GM15510 (cell line): ENCODE results near the gene MRGPRF.

Experiments
- POLR2A ChIP-seq: IDR thresholded peaks from 3 replicates; pipeline ENCODE4 v1.6.1; 2011; ENCODE audit warnings: borderline replicate concordance; ENCODE audit not compliant: insufficient read length; ENCODE audit errors: extremely low read depth

The MRGPRF gene

DNA sequence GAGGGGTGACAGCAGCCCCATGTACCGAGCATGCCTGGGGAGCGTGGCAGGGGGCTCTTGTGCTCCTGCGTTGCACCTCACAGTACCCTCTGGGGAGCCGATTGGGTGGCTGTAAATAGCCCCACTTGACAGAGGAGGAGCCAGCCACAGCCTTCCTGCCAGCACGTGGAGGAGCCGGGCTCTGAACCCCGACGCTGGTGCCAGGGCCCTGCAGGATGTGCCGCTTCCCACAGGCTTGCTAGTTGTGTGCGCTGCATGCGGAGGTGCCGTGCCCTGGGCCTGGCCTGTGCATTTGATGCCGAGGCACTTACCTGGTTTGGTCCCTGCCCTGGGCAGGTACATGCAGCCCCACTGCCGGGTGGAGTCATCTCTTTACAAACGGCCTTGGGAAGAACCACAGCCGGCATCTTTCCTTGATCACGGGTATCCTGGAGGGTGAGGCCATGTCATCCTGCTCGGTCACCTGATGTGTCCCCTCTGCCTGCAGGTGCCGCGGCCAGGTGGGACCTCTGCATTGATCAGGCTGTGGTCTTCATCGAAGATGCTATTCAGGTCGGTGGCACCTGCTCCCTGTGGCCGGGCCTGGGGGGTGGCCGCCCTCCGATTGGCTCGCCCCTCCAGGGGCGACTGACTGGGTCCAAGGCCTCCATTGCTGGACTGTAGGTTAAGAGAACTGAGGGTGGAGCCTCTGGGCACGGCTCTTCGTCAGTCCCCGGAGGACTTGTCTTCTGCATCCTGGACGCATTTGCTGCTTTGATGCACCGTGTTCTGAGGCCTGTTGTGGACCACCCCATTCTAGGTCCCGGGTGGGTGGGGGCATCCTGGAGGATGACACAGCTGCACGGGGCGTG, 40.7 kb upstream of the MRGPRF start:
- TF ChIP-seq POLR2A, result no peak

DNA sequence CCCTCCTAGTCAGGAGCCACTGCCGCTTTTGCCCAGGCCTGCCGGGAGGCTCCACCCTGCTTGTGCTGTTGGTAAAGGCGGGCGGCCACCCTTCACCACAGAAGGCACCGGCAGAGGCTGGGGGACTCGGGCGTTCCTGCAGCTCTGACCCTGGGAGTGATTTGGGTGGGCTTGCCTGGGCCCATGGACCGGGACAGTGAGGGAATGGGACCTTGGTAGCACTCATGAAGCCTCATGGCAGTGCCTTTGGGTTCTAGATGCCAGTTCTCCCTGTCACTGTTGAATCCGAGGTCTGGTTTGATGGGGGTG, 40.1 kb upstream of the MRGPRF start:
- no peak for TF ChIP-seq POLR2A

DNA sequence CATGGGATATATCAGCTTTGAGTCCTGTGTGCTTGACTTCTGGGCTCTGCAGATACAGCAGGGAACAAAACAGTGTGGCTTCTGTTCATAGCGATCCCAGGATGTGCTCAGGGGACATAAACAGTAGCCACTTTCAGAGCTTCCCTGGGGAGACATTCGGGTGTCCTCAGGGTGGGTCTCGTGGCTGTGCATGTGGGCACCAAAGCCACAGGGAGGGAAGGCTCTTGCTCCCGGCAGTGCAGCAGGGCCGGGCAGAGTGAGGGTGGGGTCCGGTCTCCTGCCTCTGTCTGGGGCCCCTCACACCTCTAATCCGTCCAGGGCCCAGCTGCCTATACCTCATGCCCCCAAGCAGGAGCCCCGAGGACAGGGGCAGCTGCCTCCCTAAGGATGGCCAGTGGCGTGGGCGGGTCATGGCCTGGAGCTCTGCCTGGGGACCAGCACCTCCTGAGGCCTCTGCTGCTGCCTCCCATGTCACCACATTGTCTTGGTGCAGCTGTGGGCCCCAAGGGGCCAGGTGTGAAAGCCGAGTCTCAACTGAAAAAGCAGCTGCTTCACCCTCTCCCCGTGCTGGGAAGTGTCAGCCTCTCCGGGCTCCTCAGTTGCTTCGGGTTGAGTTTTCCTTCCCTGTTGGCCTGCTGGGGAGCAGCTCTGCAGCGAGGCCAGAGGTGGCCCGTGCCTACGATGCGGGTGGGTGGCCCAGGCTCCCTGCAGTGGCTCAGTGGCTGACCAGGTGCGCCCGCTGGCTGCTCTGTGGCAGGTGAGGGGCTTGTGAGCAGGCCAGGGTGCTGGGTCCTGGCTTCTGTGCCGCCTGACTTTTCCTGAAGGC, 39.5 kb upstream of the MRGPRF start:
- TF ChIP-seq POLR2A, result no peak

DNA sequence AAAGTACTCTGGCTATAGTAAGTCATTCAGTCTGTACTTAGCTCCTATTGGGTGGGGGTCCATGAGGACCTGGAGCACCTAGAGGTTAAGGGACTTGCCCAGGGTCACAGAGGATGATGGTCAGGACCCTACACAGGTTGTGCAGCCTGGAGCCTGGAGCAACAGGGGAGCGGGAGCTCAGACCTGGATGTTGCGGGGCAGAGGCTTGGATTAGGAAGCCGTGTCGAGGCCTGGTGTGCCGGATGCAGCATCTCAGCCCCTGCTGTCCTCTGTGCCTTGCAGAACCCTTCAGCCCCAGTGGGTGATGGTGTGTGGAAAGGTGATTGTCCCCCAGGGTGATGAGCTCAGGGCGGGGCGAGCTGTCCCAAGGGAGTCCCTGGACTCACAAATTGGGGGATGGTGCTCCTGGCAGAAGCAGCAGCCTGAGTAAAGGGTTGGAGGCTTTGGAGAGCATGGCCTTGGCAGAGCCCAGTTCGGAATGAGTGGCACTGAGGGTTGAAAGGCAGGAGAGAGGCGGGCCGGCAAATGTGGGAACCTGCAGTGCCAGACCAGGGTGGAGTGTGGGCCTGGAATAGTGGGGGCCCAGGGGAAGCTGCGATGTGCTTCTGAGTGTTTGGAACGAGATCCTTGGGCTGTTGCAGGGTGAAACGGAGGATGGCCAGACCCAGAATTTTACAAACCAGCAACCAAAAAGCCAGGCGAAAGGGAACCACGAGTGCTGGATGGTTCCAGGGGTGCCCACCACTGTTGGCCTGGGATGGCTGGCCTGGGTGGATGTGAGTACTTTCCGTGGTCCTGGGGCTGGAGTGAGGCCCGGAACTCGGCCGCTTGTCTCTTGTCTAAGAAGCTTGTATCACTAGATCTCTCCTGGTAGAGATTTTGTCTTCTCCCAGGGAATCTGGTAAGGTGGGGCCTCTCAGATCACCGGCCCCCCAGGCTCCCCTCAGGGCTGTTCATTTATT, 38.6 kb upstream of the MRGPRF start:
- TF ChIP-seq POLR2A, result no peak

DNA sequence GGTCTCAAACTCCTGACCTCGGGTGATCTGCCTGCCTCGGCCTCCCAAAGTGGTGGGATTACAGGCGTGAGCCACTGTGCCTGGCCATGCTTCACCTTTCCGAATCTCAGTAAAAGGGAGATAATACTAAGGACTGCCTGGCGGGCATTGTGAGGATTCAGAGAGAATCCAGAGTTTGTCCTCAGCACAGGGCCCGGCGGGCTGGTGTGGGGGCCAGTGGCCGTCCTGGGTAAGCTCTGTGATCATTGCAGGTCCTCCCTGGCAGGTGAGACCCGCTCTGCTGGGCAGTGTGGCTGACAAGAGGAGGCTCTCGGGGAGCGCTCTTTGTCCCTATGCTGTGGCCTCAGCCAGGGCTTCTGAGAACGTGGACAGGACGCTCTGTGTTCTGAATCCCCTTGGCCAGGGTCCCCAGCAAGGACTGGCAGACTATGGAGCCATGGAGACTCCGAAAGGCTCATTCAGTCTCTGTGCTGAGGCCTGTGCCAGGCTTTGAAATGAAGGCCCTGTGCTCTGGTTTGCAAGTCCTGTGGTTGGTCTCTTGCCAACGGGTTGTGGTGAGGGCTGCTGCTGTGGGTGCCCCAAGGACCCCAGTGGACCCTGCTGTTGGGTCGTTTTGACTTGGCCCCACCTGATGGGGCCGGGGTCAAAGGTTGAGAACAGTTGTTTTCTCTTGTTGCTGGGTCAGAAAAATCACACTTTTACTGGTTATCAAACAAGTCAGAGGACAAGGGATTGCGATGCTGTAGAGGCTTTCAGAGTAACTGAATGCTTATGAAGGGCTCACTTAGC, 37.7 kb upstream of the MRGPRF start:
- TF ChIP-seq POLR2A, result no peak

DNA sequence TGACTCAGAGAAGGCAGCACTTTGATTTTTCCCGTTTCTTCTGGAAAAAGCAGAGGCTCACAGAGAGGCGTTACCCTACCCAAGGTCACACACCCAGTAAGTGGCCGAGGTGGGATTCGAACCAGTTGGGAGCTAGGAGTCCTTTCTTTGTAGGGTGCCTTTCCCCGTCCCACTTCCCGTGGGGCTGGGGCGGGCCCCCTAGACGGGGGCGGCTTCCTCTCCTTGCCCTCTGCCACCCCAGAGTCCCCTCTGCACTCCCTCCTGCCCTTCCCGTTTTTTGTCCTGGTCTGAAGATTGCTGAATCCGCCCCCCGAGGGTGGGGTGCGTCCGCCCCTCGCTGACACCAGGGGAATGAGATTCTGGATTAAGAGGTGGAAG, 36.4 kb upstream of the MRGPRF start:
- no peak for TF ChIP-seq POLR2A

DNA sequence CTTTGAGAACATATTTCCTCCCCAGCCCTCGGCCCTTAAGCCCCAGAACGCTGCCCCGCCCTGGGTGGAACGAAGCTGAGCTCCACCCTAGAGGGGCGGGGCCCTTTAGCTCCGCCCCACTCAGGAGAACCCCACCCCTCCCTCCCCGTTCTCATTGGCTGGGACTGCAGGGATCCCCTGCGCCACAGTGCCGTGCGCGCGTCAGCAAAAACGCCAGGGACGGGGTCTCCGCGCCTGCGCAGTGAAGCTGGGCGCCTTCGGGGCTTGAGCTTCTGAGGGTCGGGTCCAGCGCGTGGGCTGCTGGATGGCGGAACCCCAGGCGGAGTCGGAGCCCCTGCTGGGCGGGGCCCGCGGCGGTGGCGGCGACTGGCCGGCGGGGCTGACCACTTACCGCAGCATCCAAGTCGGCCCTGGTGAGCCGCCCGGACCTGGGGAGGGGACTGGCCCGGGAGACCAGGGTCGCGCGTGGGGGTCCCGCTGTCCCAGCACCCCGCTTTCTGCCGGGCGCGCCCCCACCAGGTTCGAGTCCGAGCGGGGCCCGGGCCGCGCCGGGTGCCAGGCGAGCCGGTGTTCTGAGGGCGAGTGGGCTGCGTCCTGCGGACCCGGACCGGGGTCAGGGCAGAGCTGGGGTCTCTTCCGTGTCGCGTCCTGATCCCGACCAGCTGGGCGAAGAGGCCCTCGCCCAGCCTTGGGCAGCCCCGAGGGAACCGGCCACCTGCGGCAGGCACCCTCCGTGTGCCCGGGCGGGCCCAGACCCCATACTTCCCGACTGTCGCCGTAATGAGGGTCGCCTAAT, 35.8 kb upstream of the MRGPRF start, which contains the start of gene TPCN2:
Gene TPCN2, plus strand, starts transcription at position 239 of the 796 bp plus-strand sequence. Its CDS starts 66 bp downstream, at position 305.
- peak; percentile 85 for TF ChIP-seq POLR2A

DNA sequence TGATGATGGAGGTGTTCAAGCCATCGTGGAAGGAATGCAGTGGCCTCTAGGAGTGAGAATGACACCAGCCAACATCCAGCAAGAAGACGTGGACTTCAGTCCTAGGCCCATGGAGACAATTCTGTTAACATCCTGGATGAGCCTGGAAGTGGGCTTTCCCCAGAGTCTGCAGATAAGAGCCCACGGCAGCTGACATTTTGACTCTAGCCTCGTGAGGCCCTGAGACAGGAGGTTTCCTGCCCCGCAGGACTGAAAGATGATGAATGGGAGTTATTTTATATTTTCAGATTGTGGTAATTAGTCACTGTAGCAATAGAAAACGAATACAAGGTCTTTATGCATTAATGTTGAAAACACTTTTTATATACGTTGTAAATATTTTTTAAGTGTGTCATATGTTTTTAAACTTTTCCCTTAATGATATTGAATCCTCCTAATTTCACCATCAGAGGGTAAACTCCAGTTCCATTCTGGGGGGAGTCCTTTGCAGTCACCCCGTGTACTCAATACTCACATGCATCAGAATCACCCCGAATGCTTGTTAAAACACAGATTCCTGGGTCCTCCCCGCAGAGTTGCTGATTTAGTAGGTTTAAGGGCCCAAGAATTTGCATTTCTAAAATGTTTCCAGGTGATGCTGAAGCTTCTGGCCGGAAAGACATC, 35.1 kb upstream of the MRGPRF start:
- TF ChIP-seq POLR2A, result no peak

DNA sequence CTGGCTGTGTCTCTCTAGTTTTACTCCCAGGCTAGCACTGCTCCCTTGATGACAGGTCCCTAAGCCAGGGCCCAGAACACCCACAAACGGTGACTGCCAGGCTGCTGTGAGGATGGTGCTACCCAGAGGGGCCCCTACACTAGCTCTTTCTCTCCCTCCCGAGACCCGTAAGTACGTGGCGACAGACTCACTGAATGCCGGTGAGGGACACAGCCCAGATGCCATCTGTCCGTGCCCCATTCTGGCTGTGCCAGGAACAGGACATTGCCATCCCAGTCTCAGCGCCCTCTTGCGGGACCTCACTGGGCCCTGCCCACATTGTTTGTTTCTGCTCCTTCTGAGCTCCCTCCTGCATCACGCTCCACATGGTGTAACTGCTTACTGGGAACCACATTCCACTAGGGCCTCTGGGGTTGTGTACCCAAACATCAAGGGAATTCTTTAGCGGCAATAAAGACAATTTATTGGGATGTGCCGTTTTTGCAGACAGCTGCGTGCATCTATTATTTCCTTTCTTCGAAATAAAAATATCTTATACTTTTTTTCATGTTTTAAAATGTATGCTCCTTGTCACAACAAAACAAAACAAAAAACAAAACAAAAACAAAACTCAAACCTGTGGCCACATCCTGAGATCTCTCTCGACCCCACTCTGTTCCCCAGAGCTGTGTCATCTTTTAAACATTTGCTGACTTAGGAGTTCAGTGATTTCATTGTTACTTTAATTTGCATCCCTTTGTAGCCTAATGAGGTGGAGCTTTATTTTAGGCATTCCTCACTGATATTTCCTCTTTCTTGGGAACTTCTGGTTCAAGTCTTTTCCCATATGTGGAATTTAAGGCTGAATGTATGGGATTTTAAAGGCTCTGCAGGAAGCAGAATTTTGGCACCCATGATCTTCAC, 31.3 kb upstream of the MRGPRF start:
- no peak for TF ChIP-seq POLR2A

DNA sequence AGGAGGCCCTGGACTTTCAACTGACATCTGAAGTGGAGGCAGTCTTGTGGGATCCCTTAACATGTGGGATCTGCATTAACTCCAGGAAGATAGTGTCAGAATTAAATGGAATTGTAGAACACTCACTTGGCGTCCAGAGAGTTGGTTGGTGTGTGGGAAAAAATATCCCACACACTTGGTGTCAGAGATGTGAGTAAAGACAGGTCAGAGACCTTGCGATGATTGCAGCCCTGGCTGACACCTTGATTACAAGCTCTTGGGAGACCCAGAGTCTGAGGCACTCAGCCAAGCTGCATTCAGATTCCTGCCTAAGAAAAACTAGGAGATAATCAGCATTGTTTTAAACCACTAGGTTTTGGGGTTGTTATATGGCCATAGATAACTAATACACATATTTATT, 28.5 kb upstream of the MRGPRF start:
- TF ChIP-seq POLR2A, result no peak

DNA sequence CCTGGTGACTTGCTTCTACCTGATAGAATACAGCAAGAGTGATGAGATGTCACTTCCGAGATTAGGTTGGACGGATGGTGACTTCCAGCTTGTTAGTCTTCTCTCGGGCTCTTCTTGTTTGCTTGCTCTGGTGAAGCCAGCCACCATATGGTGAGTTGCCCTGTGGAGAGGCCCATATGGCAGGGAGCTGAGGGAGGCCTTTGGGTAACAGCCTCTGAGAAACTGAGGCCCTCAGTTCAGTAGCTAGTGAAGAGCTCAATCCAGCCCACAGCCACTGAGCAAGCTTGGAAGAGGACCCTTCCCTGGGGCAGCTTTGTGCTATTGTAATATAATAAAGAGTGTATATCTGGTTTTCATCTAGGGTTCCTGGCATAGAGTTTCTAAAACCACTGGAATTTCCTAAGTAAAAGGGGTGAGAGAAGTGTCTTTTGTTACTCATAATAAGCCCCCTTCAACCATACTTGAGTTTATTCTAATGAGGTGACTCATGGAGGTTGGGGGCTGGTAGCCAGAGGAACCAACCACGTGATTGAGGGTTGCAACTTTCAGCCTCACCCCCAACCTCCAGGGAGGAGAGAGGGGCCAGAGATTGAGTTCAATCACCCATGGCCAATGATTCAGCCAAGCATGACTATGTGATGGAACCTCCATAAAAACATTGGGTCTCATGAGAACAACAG, 27.7 kb upstream of the MRGPRF start:
- TF ChIP-seq POLR2A, result no peak
